Right lobe of liver (tissue), 4 donors: ENCODE measurements around the gene PRSS56.

Experiments
- POLR2A ChIP-seq: fragments of 450-650 bp; IDR thresholded peaks from one replicate; pipeline ENCODE4 v1.6.1; 2017; ENCODE audit warnings: antibody characterized with exemption, mild to moderate bottlenecking
- TF ChIP-seq, protein P1 (sequence below), 4 donors: fragments of 200-600 bp in 3 of 4; fragments of 450-650 bp in 1 of 4; IDR thresholded peaks; one replicate each; pipeline versions ENCODE4 v1.5.1 to v1.8.0; 2016 to 2022; ENCODE audit warnings: antibody characterized with exemption in 4 of 4, mild to moderate bottlenecking in 2 of 4
- donor health status: DM: no; HTN: no; CAD: no.
- donor health status: DM: no; HTN: no; CAD: no.
- donor health status: DM: no; HTN: yes; CAD: no.

DNA sequence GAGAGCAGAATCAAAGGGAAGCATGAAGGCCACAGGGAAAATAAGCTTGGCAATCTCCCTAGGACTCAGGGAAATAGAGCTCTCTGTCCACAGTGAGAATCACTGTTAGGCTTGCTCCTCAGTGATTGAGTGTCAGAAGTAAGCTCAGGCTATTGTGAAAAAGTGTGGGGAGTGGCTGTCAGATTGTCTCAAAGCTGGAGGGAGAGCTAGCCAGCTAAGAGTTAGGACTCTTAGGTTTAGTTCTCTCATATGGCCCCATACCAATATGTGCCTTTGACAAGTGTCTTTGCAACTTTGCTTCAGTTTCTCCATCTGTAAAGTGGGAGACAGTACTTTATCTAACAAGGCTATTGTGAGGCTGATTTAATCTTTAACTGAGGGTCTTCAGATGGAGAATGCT is 47.5 kb downstream of the PRSS56 start:
- TF ChIP-seq, protein P1, sequence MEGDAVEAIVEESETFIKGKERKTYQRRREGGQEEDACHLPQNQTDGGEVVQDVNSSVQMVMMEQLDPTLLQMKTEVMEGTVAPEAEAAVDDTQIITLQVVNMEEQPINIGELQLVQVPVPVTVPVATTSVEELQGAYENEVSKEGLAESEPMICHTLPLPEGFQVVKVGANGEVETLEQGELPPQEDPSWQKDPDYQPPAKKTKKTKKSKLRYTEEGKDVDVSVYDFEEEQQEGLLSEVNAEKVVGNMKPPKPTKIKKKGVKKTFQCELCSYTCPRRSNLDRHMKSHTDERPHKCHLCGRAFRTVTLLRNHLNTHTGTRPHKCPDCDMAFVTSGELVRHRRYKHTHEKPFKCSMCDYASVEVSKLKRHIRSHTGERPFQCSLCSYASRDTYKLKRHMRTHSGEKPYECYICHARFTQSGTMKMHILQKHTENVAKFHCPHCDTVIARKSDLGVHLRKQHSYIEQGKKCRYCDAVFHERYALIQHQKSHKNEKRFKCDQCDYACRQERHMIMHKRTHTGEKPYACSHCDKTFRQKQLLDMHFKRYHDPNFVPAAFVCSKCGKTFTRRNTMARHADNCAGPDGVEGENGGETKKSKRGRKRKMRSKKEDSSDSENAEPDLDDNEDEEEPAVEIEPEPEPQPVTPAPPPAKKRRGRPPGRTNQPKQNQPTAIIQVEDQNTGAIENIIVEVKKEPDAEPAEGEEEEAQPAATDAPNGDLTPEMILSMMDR (IDR thresholded peaks at IDR 0.05), result no peak
- TF ChIP-seq POLR2A, result no peak
